ENCODE measurements around the gene SOS1.

The SOS1 gene

DNA sequence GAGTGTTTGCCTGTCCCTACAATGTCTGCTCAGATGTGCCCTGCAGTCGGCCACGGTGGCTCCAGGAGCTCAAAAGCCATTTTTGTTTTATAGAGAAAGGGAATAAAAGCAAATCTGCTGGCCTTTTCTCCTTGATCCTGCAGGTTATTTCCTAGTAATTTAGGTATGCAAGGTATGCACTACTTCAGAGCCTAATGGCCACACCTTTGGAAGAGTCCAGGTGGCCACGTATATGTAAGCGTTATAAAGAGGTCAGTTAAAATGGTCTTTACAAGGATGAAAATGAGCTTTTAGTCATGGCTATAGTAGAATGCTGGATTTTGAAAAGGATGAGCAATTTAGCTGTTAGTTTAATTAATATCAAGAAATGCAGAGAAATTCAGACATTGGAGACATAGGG lies 149.5 kb downstream of the SOS1 start:
- no peak for DNase-seq
- H2BK5ac ChIP-seq (ENCODE audit: low read depth, low read length, poor library complexity, severe bottlenecking): no peak overlapping the region
- no peak overlapping the region for H3K4ac ChIP-seq (ENCODE audit: low read depth in 1 of 2, low read length in 2 of 2)
- H3K27me3 ChIP-seq (ENCODE audit: control insufficient read depth in 1 of 2, insufficient read depth in 1 of 2, low read length in 2 of 2): no peaks in the 10 kb centered on the region
- H2BK120ac ChIP-seq (ENCODE audit: low read depth, low read length): no peak overlapping the region
- H4K8ac ChIP-seq (ENCODE audit: low read length): no peak overlapping the region
- H3K4me3 ChIP-seq (ENCODE audit: insufficient read depth in 1 of 2, low read depth in 1 of 2, low read length in 2 of 2): no peak overlapping the region
- no peaks in the 10 kb centered on the region for H3K9me3 ChIP-seq (ENCODE audit: control insufficient read depth, low read length)
- H3K14ac ChIP-seq (ENCODE audit: low read length in 2 of 2): no peak overlapping the region
- no peak overlapping the region for H3K18ac ChIP-seq (ENCODE audit: low read depth in 1 of 2, low read length in 2 of 2)
- H2AK5ac ChIP-seq (ENCODE audit: low read length, severe bottlenecking): no peak overlapping the region
- no peak overlapping the region for H3K23ac ChIP-seq (ENCODE audit: low read length in 2 of 2)
- no peak overlapping the region for H4K91ac ChIP-seq (ENCODE audit: low read length)
- H2BK12ac ChIP-seq (ENCODE audit: low read length in 2 of 2): no peak overlapping the region
- H3K4me2 ChIP-seq (ENCODE audit: low read length, poor library complexity, severe bottlenecking): no peak overlapping the region
- no peak overlapping the region for H3K9ac ChIP-seq (ENCODE audit: low read length)
- 93% methylated on average over 4 of the region's 4 CpGs for WGBS
- peaks cover 3 to 4% of the 10 kb centered on the region in 2 experiments for H3K36me3 ChIP-seq (ENCODE audit: control insufficient read depth in 1 of 2, insufficient read depth in 2 of 2, low read depth in 1 of 2, low read length in 2 of 2)
- no peaks in the 10 kb centered on the region for H3K79me1 ChIP-seq (replicated peaks; ENCODE audit: low read length, poor library complexity, severe bottlenecking)
- H3K27ac ChIP-seq (ENCODE audit: low read length, poor library complexity, severe bottlenecking): no peak overlapping the region
- no peak overlapping the region for H2BK15ac ChIP-seq (ENCODE audit: low read depth, poor library complexity, severe bottlenecking)
- H3K4me1 ChIP-seq (ENCODE audit: control insufficient read depth, insufficient read depth, low read depth, low read length): no peaks in the 10 kb centered on the region
- H2AFZ ChIP-seq (ENCODE audit: low read depth, low read length): no peak overlapping the region

DNA sequence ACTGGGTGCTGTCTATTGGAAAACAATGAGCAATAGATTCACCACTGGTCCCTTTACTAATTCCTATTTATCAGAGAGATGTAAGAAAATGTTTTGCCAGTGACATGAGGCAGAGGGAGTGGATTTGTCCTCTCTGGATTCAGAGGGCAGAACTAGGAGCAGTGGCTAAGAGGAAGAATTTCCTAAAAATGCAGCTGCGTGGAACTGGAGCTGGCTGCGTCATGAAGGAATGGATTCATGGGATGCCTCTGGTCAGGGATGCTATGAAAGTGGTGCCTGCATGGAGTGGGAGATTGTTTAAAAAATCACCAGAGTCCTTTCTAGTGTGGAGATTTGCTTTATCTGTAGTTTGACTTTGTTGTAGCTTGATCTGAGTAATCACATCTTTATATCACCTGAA lies 152.8 kb downstream of the SOS1 start:
- DNase-seq: no peak
- no peak overlapping the region for H4K8ac ChIP-seq (ENCODE audit: low read length)

DNA sequence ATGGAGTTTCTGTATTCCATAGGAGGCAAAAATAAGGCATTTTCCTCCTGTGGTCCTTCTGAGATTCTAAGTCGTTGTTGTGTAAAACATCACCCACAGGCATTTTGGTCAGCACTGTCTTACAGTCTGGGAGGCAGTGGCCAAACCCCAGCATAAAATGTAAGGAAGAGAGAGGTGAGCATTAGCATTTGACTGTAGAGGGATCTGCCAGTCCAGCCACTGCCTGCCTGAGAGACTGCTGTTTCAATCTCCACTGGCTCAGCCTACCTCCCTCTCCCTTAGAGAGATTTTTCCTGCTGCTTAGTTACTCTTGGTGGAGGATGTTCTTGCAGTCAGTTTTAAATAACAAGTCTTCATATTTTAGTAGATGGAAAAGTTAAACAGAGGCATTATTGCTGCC lies 154.2 kb downstream of the SOS1 start:
- no peak overlapping the region for H2AK5ac ChIP-seq (ENCODE audit: low read length, severe bottlenecking)
- no peaks in the 10 kb centered on the region for H3K27me3 ChIP-seq (ENCODE audit: control insufficient read depth in 1 of 2, insufficient read depth in 1 of 2, low read length in 2 of 2)
- 95% methylated on average over 1 of the region's 1 CpG for WGBS
- H3K4me1 ChIP-seq (ENCODE audit: control insufficient read depth, insufficient read depth, low read depth, low read length): no peaks in the 10 kb centered on the region
- no peaks in the 10 kb centered on the region for H3K9me3 ChIP-seq (ENCODE audit: control insufficient read depth, low read length)
- H4K91ac ChIP-seq (ENCODE audit: low read length): no peak overlapping the region
- H4K8ac ChIP-seq (ENCODE audit: low read length): no peak overlapping the region
- no peak overlapping the region for H3K27ac ChIP-seq (ENCODE audit: low read length, poor library complexity, severe bottlenecking)
- no peak overlapping the region for H3K4me3 ChIP-seq (ENCODE audit: insufficient read depth in 1 of 2, low read depth in 1 of 2, low read length in 2 of 2)
- H3K4me2 ChIP-seq (ENCODE audit: low read length, poor library complexity, severe bottlenecking): no peak overlapping the region
- H2BK120ac ChIP-seq (ENCODE audit: low read depth, low read length): no peak overlapping the region
- no peak overlapping the region for H3K23ac ChIP-seq (ENCODE audit: low read length in 2 of 2)
- no peak overlapping the region for H3K9ac ChIP-seq (ENCODE audit: low read length)
- H3K14ac ChIP-seq (ENCODE audit: low read length in 2 of 2): no peak overlapping the region
- H2AFZ ChIP-seq (ENCODE audit: low read depth, low read length): no peak overlapping the region
- H3K18ac ChIP-seq (ENCODE audit: low read depth in 1 of 2, low read length in 2 of 2): no peak overlapping the region
- no peak overlapping the region for H2BK5ac ChIP-seq (ENCODE audit: low read depth, low read length, poor library complexity, severe bottlenecking)
- H2BK15ac ChIP-seq (ENCODE audit: low read depth, poor library complexity, severe bottlenecking): no peak overlapping the region
- no peak for DNase-seq
- H2BK12ac ChIP-seq (ENCODE audit: low read length in 2 of 2): no peak overlapping the region
- H3K4ac ChIP-seq (ENCODE audit: low read depth in 1 of 2, low read length in 2 of 2): no peak overlapping the region
- peaks cover 3 to 4% of the 10 kb centered on the region in 2 experiments for H3K36me3 ChIP-seq (ENCODE audit: control insufficient read depth in 1 of 2, insufficient read depth in 2 of 2, low read depth in 1 of 2, low read length in 2 of 2)
- H3K79me1 ChIP-seq (replicated peaks; ENCODE audit: low read length, poor library complexity, severe bottlenecking): no peaks in the 10 kb centered on the region

More for the DNA sequence above, 152.8 kb downstream of the SOS1 start:
- 92% methylated on average over 2 of the region's 2 CpGs for WGBS
- Histone ChIP-seq H3K18ac (ENCODE audit: low read depth in 1 of 2, low read length in 2 of 2) (no peak overlapping the region), H3K4ac (ENCODE audit: low read depth in 1 of 2, low read length in 2 of 2) (no peak overlapping the region), H3K14ac (ENCODE audit: low read length in 2 of 2) (no peak overlapping the region), H2BK120ac (ENCODE audit: low read depth, low read length) (no peak overlapping the region), H3K4me3 (ENCODE audit: insufficient read depth in 1 of 2, low read depth in 1 of 2, low read length in 2 of 2) (no peak overlapping the region), H3K27me3 (ENCODE audit: control insufficient read depth in 1 of 2, insufficient read depth in 1 of 2, low read length in 2 of 2) (no peaks in the 10 kb centered on the region), H2BK15ac (ENCODE audit: low read depth, poor library complexity, severe bottlenecking) (no peak overlapping the region), H2BK12ac (ENCODE audit: low read length in 2 of 2) (no peak overlapping the region), H3K79me1 (replicated peaks; ENCODE audit: low read length, poor library complexity, severe bottlenecking) (no peaks in the 10 kb centered on the region), H3K23ac (ENCODE audit: low read length in 2 of 2) (no peak overlapping the region), H3K4me1 (ENCODE audit: control insufficient read depth, insufficient read depth, low read depth, low read length) (no peaks in the 10 kb centered on the region), H3K9me3 (ENCODE audit: control insufficient read depth, low read length) (no peaks in the 10 kb centered on the region), H3K36me3 (ENCODE audit: control insufficient read depth in 1 of 2, insufficient read depth in 2 of 2, low read depth in 1 of 2, low read length in 2 of 2) (peaks cover 3 to 4% of the 10 kb centered on the region in 2 experiments), H3K27ac (ENCODE audit: low read length, poor library complexity, severe bottlenecking) (no peak overlapping the region), H4K91ac (ENCODE audit: low read length) (no peak overlapping the region), H2AK5ac (ENCODE audit: low read length, severe bottlenecking) (no peak overlapping the region), H3K4me2 (ENCODE audit: low read length, poor library complexity, severe bottlenecking) (no peak overlapping the region), H2AFZ (ENCODE audit: low read depth, low read length) (no peak overlapping the region), H3K9ac (ENCODE audit: low read length) (no peak overlapping the region), H2BK5ac (ENCODE audit: low read depth, low read length, poor library complexity, severe bottlenecking) (no peak overlapping the region)

DNA sequence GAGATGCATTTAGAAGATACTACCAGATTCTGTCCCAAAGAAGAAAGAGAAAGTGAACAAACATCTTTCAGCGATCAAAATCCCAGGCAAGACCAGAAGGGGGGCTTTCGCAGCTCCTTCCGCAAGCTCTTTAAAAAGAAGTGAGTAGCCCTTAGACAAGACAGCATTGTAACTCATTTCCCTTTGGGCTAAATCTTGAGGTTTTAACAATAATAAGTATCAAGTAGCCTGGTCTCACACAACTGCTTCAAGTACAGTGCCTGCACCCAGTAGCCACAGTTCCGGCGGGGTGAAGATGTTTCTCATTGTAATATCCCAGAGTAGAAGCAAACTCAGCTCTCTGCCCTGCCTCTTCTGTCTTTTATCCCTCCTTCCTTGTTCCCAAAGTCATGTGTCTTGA lies 154.8 kb downstream of the SOS1 start:
- Histone ChIP-seq H3K27ac (ENCODE audit: low read length, poor library complexity, severe bottlenecking) (no peak overlapping the region), H3K36me3 (ENCODE audit: control insufficient read depth in 1 of 2, insufficient read depth in 2 of 2, low read depth in 1 of 2, low read length in 2 of 2) (peaks cover 3 to 4% of the 10 kb centered on the region in 2 experiments), H3K9ac (ENCODE audit: low read length) (no peak overlapping the region), H3K23ac (ENCODE audit: low read length in 2 of 2) (no peak overlapping the region), H3K4me1 (ENCODE audit: control insufficient read depth, insufficient read depth, low read depth, low read length) (no peaks in the 10 kb centered on the region), H4K8ac (ENCODE audit: low read length) (no peak overlapping the region), H3K4ac (ENCODE audit: low read depth in 1 of 2, low read length in 2 of 2) (no peak overlapping the region), H3K4me3 (ENCODE audit: insufficient read depth in 1 of 2, low read depth in 1 of 2, low read length in 2 of 2) (no peak overlapping the region), H3K9me3 (ENCODE audit: control insufficient read depth, low read length) (no peaks in the 10 kb centered on the region), H3K79me1 (replicated peaks; ENCODE audit: low read length, poor library complexity, severe bottlenecking) (no peaks in the 10 kb centered on the region), H3K14ac (ENCODE audit: low read length in 2 of 2) (no peak overlapping the region), H2AK5ac (ENCODE audit: low read length, severe bottlenecking) (no peak overlapping the region), H2BK5ac (ENCODE audit: low read depth, low read length, poor library complexity, severe bottlenecking) (no peak overlapping the region), H2AFZ (ENCODE audit: low read depth, low read length) (no peak overlapping the region), H2BK15ac (ENCODE audit: low read depth, poor library complexity, severe bottlenecking) (no peak overlapping the region), H2BK120ac (ENCODE audit: low read depth, low read length) (no peak overlapping the region), H3K18ac (ENCODE audit: low read depth in 1 of 2, low read length in 2 of 2) (no peak overlapping the region), H3K4me2 (ENCODE audit: low read length, poor library complexity, severe bottlenecking) (no peak overlapping the region), H2BK12ac (ENCODE audit: low read length in 2 of 2) (no peak overlapping the region), H3K27me3 (ENCODE audit: control insufficient read depth in 1 of 2, insufficient read depth in 1 of 2, low read length in 2 of 2) (no peaks in the 10 kb centered on the region), H4K91ac (ENCODE audit: low read length) (no peak overlapping the region)
- no peak for DNase-seq
- WGBS: 100% methylated on average over 3 of the region's 5 CpGs
